Putamen (tissue), 1 donor: Measurements from ENCODE around the gene CDKN3.
"Not testable (repeated sequence)": the region's sequence is repeated elsewhere in the genome, so short reads cannot be mapped to it uniquely, and the experiment has no call there.

Experiments
- DNase-seq: peaks from one replicate; pipeline ENCODE4 v3.0.0-alpha.2; 2016; ENCODE audit warnings: low spot score

The CDKN3 gene

GRCh38 chr14:54370323-54371198, 26.2 kb upstream of the CDKN3 start:
- DNase-seq = no peak

- no peak for DNase-seq
Measured at GRCh38 chr14:54374117-54374884, 22.5 kb upstream of the CDKN3 start.

- DNase-seq = no peak
Measured at GRCh38 chr14:54377501-54377900, 19.3 kb upstream of the CDKN3 start.

- not testable (repeated sequence) for DNase-seq
Measured at GRCh38 chr14:54378893-54379292, 17.9 kb upstream of the CDKN3 start.

GRCh38 chr14:54380558-54380957, 16.2 kb upstream of the CDKN3 start:
- not testable (repeated sequence) for DNase-seq

GRCh38 chr14:54381821-54382220, 15.0 kb upstream of the CDKN3 start:
- DNase-seq = no peak

- DNase-seq = no peak
Measured at GRCh38 chr14:54383835-54384234, 13.0 kb upstream of the CDKN3 start.

- DNase-seq = no peak
Measured at GRCh38 chr14:54385556-54385955, 11.3 kb upstream of the CDKN3 start.

- DNase-seq = no peak
Measured at GRCh38 chr14:54387328-54387727, 9.5 kb upstream of the CDKN3 start.

GRCh38 chr14:54392131-54392859, 4.5 kb upstream of the CDKN3 start:
- no peak for DNase-seq

GRCh38 chr14:54392986-54393884, 3.6 kb upstream of the CDKN3 start:
- DNase-seq = not testable (repeated sequence)

- DNase-seq = no peak
Measured at GRCh38 chr14:54394596-54394995, 2.2 kb upstream of the CDKN3 start.

GRCh38 chr14:54395284-54395683, 1.5 kb upstream of the CDKN3 start:
- DNase-seq = no peak

- DNase-seq = no peak
Measured at GRCh38 chr14:54395716-54396115, 1.1 kb upstream of the CDKN3 start.

- no peak for DNase-seq
Measured at GRCh38 chr14:54396183-54396492, 669 bp upstream of the CDKN3 start.

- no peak for DNase-seq
Measured at GRCh38 chr14:54399560-54399959, 2.8 kb downstream of the CDKN3 start.

GRCh38 chr14:54403401-54404005, 6.7 kb downstream of the CDKN3 start:
- not testable (repeated sequence) for DNase-seq

- DNase-seq = no peak
Measured at GRCh38 chr14:54410215-54410614, 13.4 kb downstream of the CDKN3 start.

- no peak for DNase-seq
Measured at GRCh38 chr14:54411371-54411770, 14.6 kb downstream of the CDKN3 start.

- no peak for DNase-seq
Measured at GRCh38 chr14:54420478-54421142, 23.8 kb downstream of the CDKN3 start.

- DNase-seq = no peak
Measured at GRCh38 chr14:54423991-54424390, 27.2 kb downstream of the CDKN3 start.
